WTC11 (cell line): ENCODE results near the gene MTUS2. TPM values are rescaled to one million over a fixed set of nuclear protein-coding genes. Genes with fewer than 3 reads are reported as not detected.

ENCODE experiments used
- ATAC-seq: fragments of 200-7000 bp; cut with Tn5 transposase; 2 replicates; pipeline ENCODE4 v1.10.0; 2021; ENCODE audit warnings: mild to moderate bottlenecking, moderate library complexity
- CTCF ChIA-PET: fragments of 300-600 bp; sonication (Branson Sonifier 250); formaldehyde crosslinking; loops from one replicate; lab custom pipeline; 2021; ENCODE audit warnings: antibody characterized with exemption; lab: Charles Lee
- POLR2A ChIA-PET: fragments of 350-600 bp; sonication (Branson Sonifier 250); formaldehyde crosslinking; loops from one replicate; lab custom pipeline; 2021; ENCODE audit warnings: antibody characterized with exemption; lab: Charles Lee
- DNase-seq: peaks from one replicate; pipeline ENCODE4 v3.0.0; 2021; ENCODE audit warnings: low spot score
- H3K27ac Mint-ChIP-seq: 2 replicates; pipeline ENCODE4 v1.8.0; 2021; ENCODE audit warnings: mixed read lengths
- H3K27me3 Mint-ChIP-seq: 2 replicates; pipeline ENCODE4 v1.8.0; 2021; ENCODE audit warnings: low read depth, mild to moderate bottlenecking, moderate library complexity, mixed read lengths
- H3K36me3 Mint-ChIP-seq: 2 replicates; pipeline ENCODE4 v1.8.0; 2021; ENCODE audit warnings: mixed read lengths
- H3K4me1 Mint-ChIP-seq: 2 replicates; pipeline ENCODE4 v1.8.0; 2022; ENCODE audit warnings: mixed read lengths
- H3K4me3 Mint-ChIP-seq: 2 replicates; pipeline ENCODE4 v1.8.0; 2021; ENCODE audit warnings: mild to moderate bottlenecking, moderate library complexity, mixed read lengths
- H3K9me3 Mint-ChIP-seq: 2 replicates; pipeline ENCODE4 v1.8.0; 2021; ENCODE audit warnings: mixed read lengths
- ATF3 ChIP-seq: sonication (generic); formaldehyde crosslinking; conservative IDR thresholded peaks from 2 replicates; pipeline ENCODE4 v1.8.1; 2022; ENCODE audit warnings: mild to moderate bottlenecking, missing genetic modification reagents
- CREM ChIP-seq: sonication (generic); formaldehyde crosslinking; IDR thresholded peaks from 2 replicates; pipeline ENCODE4 v1.8.1; 2022; ENCODE audit warnings: mild to moderate bottlenecking, missing genetic modification reagents, moderate library complexity
- FOXJ3 ChIP-seq: sonication (generic); formaldehyde crosslinking; IDR thresholded peaks from 2 replicates; pipeline ENCODE4 v1.9.0; 2021; ENCODE audit warnings: missing genetic modification reagents, mild to moderate bottlenecking, borderline replicate concordance
- IRF2 ChIP-seq: sonication (generic); formaldehyde crosslinking; IDR thresholded peaks from 2 replicates; pipeline ENCODE4 v1.8.0; 2022; ENCODE audit warnings: low read depth, missing genetic modification reagents, borderline replicate concordance
- PRDM15 ChIP-seq: sonication (generic); formaldehyde crosslinking; IDR thresholded peaks from 2 replicates; pipeline ENCODE4 v1.8.0; 2022; ENCODE audit warnings: missing genetic modification reagents
- RELA ChIP-seq: sonication (generic); formaldehyde crosslinking; IDR thresholded peaks from 2 replicates; pipeline ENCODE4 v1.8.1; 2022; ENCODE audit warnings: missing genetic modification reagents, mild to moderate bottlenecking, borderline replicate concordance
- RORB ChIP-seq: fragments of 250-450 bp; sonication (Bioruptor Pico); IDR thresholded peaks from 2 replicates; pipeline ENCODE4 v1.9.0; 2021; ENCODE audit warnings: mild to moderate bottlenecking
- ZBTB21 ChIP-seq: sonication (generic); formaldehyde crosslinking; IDR thresholded peaks from 2 replicates; pipeline ENCODE4 v1.8.1; 2023; ENCODE audit warnings: mild to moderate bottlenecking, missing genetic modification reagents, borderline replicate concordance
- ZNF121 ChIP-seq: sonication (generic); formaldehyde crosslinking; IDR thresholded peaks from 2 replicates; pipeline ENCODE4 v1.8.0; 2023; ENCODE audit warnings: missing genetic modification reagents
- ZNF138 ChIP-seq: sonication (generic); formaldehyde crosslinking; conservative IDR thresholded peaks from 2 replicates; pipeline ENCODE4 v1.8.1; 2022; ENCODE audit warnings: mild to moderate bottlenecking, moderate library complexity, missing genetic modification reagents
- ZNF219 ChIP-seq: sonication (generic); formaldehyde crosslinking; IDR thresholded peaks from 2 replicates; pipeline ENCODE4 v1.8.0; 2023; ENCODE audit warnings: missing genetic modification reagents, mild to moderate bottlenecking, borderline replicate concordance
- ZNF232 ChIP-seq: sonication (generic); formaldehyde crosslinking; IDR thresholded peaks from 2 replicates; pipeline ENCODE4 v1.8.0; 2022; ENCODE audit warnings: mild to moderate bottlenecking, missing genetic modification reagents
- ZNF512 ChIP-seq: sonication (generic); formaldehyde crosslinking; IDR thresholded peaks from 2 replicates; pipeline ENCODE4 v1.8.1; 2022; ENCODE audit warnings: missing genetic modification reagents, borderline replicate concordance
- ZNF532 ChIP-seq: fragments of 250-450 bp; sonication (Bioruptor Pico); IDR thresholded peaks from 2 replicates; pipeline ENCODE4 v1.9.0; 2021; ENCODE audit warnings: mild to moderate bottlenecking, borderline replicate concordance
- total RNA-seq: library from RNA; stranded (reverse); gene quantifications from 3 replicates; pipeline ENCODE4 v1.2.3, GENCODE V29; 2021
- TF ChIP-seq, protein P1 (sequence below): sonication (generic); formaldehyde crosslinking; IDR thresholded peaks from 2 replicates; pipeline ENCODE4 v1.8.1; 2022; ENCODE audit warnings: mild to moderate bottlenecking, missing genetic modification reagents, moderate library complexity, borderline replicate concordance
- TF ChIP-seq, protein P2 (sequence below): fragments of 250-450 bp; sonication (Bioruptor Pico); conservative IDR thresholded peaks from 2 replicates; pipeline ENCODE4 v1.9.0; 2021; ENCODE audit warnings: mild to moderate bottlenecking
- TF ChIP-seq, protein P3 (sequence below): sonication (generic); formaldehyde crosslinking; IDR thresholded peaks from 2 replicates; pipeline ENCODE4 v1.8.1; 2023; ENCODE audit warnings: mild to moderate bottlenecking, missing genetic modification reagents, moderate library complexity

The MTUS2 gene
- total RNA-seq, 1 experiment from 2014 or later: 0.22 TPM

- Mint-ChIP-seq H3K27me3 (no peaks in the 10 kb centered on the region), H3K36me3 (no peaks in the 10 kb centered on the region), H3K4me3 (no peak overlapping the region), H3K27ac (no peak overlapping the region), H3K4me1 (peaks cover 15% of the 10 kb centered on the region), H3K9me3 (no peaks in the 10 kb centered on the region)
- POLR2A ChIA-PET: no interaction called here
- CTCF ChIA-PET: no interaction called here
- DNase-seq (no peak), ATAC-seq (no peak)
- TF ChIP-seq PRDM15 (CRISPR knock-in tag) (no peak), ZNF138 (CRISPR knock-in tag) (no peak), FOXJ3 (CRISPR knock-in tag) (no peak), ZNF219 (CRISPR knock-in tag) (no peak), RELA (CRISPR knock-in tag) (no peak), ZNF512 (no peak), ATF3 (CRISPR knock-in tag) (no peak), ZNF532 (CRISPR knock-in tag) (no peak), ZBTB21 (CRISPR knock-in tag) (no peak), RORB (CRISPR knock-in tag) (no peak), ZNF121 (CRISPR knock-in tag) (no peak)
- TF ChIP-seq, protein P1, sequence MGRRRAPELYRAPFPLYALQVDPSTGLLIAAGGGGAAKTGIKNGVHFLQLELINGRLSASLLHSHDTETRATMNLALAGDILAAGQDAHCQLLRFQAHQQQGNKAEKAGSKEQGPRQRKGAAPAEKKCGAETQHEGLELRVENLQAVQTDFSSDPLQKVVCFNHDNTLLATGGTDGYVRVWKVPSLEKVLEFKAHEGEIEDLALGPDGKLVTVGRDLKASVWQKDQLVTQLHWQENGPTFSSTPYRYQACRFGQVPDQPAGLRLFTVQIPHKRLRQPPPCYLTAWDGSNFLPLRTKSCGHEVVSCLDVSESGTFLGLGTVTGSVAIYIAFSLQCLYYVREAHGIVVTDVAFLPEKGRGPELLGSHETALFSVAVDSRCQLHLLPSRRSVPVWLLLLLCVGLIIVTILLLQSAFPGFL (CRISPR knock-in tag): no peak
These were observed 601.9 kb downstream of the MTUS2 start for GRCh38 chr13:29422015-29422414.

DNA sequence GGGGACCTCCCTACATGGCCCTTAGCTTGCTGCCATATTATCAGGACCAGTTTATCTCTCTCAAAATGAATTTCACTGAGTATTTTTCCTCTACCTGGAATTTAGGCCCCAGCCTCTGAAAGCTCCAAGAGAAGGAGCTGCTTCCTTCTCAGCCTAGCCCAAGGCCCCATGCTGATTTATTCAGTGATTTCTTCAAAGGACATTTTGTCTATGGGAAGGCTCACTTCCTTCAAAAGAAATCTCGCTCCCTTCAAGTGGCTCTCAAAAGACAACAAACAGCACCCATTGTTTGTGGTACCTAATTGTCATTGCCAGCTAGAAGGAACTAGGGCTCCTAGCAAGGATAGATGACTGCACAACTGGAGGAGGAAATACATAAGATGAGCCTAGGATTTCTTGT, 602.9 kb downstream of the MTUS2 start:
- Mint-ChIP-seq H3K4me3 (no peak overlapping the region), H3K36me3 (no peaks in the 10 kb centered on the region), H3K27me3 (0 out of 2 replicates have a peak, but pooled peaks cover 6% of the 10 kb centered on the region), H3K4me1 (peaks cover 21% of the 10 kb centered on the region), H3K27ac (no peak overlapping the region), H3K9me3 (no peaks in the 10 kb centered on the region)
- CTCF ChIA-PET: interaction anchor here (1.2 kb wide), 1 partner anchor 32 kb away, joined by 5 read pairs; no protein-coding TSS in a partner anchor
- DNase-seq (no peak), ATAC-seq (no peak; the same call in 1 of the 2 replicates)
- POLR2A ChIA-PET: no interaction called here
- TF ChIP-seq, protein P2, sequence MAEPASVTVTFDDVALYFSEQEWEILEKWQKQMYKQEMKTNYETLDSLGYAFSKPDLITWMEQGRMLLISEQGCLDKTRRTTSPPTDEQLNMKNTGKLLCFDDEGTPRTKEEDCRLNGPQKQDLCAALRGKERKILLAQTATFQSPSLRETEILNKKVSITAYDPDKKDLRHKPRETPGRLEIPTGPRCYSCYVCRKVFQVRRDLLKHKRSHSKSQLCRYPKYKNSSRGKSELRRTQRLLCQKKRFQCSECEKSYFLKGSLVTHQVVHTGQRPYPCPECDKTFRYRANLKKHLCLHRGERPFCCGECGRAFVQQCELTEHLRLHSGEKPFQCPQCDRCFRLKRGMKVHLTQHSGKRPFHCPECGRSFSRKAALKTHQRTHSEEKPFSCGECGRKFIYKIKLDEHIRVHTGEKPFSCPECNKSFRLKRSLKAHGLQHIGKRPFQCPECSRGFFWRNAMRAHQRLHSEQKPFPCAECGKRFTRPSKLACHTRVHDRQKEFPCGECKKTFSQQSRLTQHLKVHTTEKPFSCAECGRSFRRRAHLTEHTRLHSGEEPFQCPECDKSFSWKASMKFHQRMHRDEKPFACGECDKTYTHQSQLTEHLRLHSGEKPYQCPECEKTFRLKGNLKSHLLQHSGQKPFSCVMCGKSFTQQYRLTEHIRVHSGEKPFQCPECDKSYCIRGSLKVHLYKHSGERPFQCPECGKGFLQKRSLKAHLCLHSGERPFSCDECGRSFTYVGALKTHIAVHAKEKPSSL (CRISPR knock-in tag): no peak
- TF ChIP-seq CREM (CRISPR knock-in tag) (no peak), ZNF232 (no peak), IRF2 (CRISPR knock-in tag) (no peak), ZNF512 (no peak), ZNF138 (CRISPR knock-in tag) (no peak), RORB (CRISPR knock-in tag) (no peak)
- TF ChIP-seq, protein P3, sequence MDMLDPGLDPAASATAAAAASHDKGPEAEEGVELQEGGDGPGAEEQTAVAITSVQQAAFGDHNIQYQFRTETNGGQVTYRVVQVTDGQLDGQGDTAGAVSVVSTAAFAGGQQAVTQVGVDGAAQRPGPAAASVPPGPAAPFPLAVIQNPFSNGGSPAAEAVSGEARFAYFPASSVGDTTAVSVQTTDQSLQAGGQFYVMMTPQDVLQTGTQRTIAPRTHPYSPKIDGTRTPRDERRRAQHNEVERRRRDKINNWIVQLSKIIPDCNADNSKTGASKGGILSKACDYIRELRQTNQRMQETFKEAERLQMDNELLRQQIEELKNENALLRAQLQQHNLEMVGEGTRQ (CRISPR knock-in tag): no peak
